HFFc6 (cell line): ENCODE measurements around the gene AMIGO3. TPM values are rescaled to one million over a fixed set of nuclear protein-coding genes. Genes with fewer than 3 reads are reported as not detected.

ENCODE experiments used
- DNase-seq: peaks from one replicate; pipeline ENCODE4 v3.0.0-alpha.2; 2018
- H3K27ac Mint-ChIP-seq: 2 replicates; pipeline ENCODE4 v1.8.0; 2020; ENCODE audit warnings: mild to moderate bottlenecking, mixed read lengths
- H3K27me3 Mint-ChIP-seq: 2 replicates; pipeline ENCODE4 v1.8.0; 2021; ENCODE audit warnings: mild to moderate bottlenecking, moderate library complexity, mixed read lengths; ENCODE audit not compliant: insufficient read depth
- H3K36me3 Mint-ChIP-seq: 2 replicates; pipeline ENCODE4 v1.8.0; 2021; ENCODE audit warnings: low read depth, mixed read lengths
- H3K4me1 Mint-ChIP-seq: 2 replicates; pipeline ENCODE4 v1.8.0; 2020; ENCODE audit warnings: low read depth, mixed read lengths
- H3K4me3 Mint-ChIP-seq: 2 replicates; pipeline ENCODE4 v1.8.0; 2020; ENCODE audit warnings: mild to moderate bottlenecking, moderate library complexity, mixed read lengths
- H3K9me3 Mint-ChIP-seq: 2 replicates; pipeline ENCODE4 v1.8.0; 2020; ENCODE audit warnings: mild to moderate bottlenecking, mixed read lengths
- CTCF ChIP-seq: fragments of 200-600 bp; sonication (generic); IDR thresholded peaks from 2 replicates; pipeline ENCODE4 v1.5.0; 2021; ENCODE audit warnings: antibody characterized with exemption, mild to moderate bottlenecking
- long read RNA-seq: library from polyadenylated mRNA; unstranded; transcript quantifications from one replicate; pipeline ENCODE4 v2.0.0, GENCODE V29; 2019
- total RNA-seq, 6 experiments: library from RNA; stranded (reverse); fragmentation: NEBNext Ultra II Directional; extraction: Animal tissue kit (Norgen Biotek cat#: 25700); gene quantifications; 2 replicates in 1 of 6; 3 replicates in 5 of 6; pipeline ENCODE4 v1.2.3, GENCODE V29; 2021

AMIGO3 gene, protein sequence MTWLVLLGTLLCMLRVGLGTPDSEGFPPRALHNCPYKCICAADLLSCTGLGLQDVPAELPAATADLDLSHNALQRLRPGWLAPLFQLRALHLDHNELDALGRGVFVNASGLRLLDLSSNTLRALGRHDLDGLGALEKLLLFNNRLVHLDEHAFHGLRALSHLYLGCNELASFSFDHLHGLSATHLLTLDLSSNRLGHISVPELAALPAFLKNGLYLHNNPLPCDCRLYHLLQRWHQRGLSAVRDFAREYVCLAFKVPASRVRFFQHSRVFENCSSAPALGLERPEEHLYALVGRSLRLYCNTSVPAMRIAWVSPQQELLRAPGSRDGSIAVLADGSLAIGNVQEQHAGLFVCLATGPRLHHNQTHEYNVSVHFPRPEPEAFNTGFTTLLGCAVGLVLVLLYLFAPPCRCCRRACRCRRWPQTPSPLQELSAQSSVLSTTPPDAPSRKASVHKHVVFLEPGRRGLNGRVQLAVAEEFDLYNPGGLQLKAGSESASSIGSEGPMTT
- total RNA-seq, result under 1 TPM in 2 of 6 experiments, not detected in 4; 0.43 to 0.61 TPM
- long read RNA-seq, partial matches to known transcripts, result 0 of 4 reads
- long read RNA-seq, other reads (novel, unspliced or antisense), result 0 of 4 reads

- peaks cover 5% of the 10 kb centered on the region; the same call in 1 of the 2 replicates for H3K9me3 Mint-ChIP-seq
- peaks cover 35% of the 10 kb centered on the region for H3K36me3 Mint-ChIP-seq
- peaks cover 25% of the 10 kb centered on the region for H3K27me3 Mint-ChIP-seq
- H3K4me1 Mint-ChIP-seq, result peaks cover 30% of the 10 kb centered on the region
- peak; percentile 73 for TF ChIP-seq CTCF
- peak within 1 kb of the TSS; percentile 74 for H3K4me3 Mint-ChIP-seq
- DNase-seq, result peak; percentile 78
- H3K27ac Mint-ChIP-seq, result peak within 1 kb of the TSS; percentile 69
Measured at GRCh38 chr3:49719214-49719884, at the start of gene AMIGO3. AMIGO3 (minus strand) TSS chr3:49719684; CDS start chr3:49719465, 219 bp downstream.

- no peak overlapping the region for H3K27ac Mint-ChIP-seq
- no peaks in the 10 kb centered on the region for H3K9me3 Mint-ChIP-seq
- H3K4me1 Mint-ChIP-seq, result no peaks in the 10 kb centered on the region
- TF ChIP-seq CTCF, result no peak
- H3K4me3 Mint-ChIP-seq, result no peak overlapping the region
- no peaks in the 10 kb centered on the region for H3K27me3 Mint-ChIP-seq
- no peak for DNase-seq
- peaks cover 11% of the 10 kb centered on the region; the same call in 1 of the 2 replicates for H3K36me3 Mint-ChIP-seq
Measured at GRCh38 chr3:49763981-49764380, 44.5 kb upstream of the AMIGO3 start.

GRCh38 chr3:49761661-49762060, 42.2 kb upstream of the AMIGO3 start:
- Mint-ChIP-seq H3K27me3 (no peaks in the 10 kb centered on the region), H3K4me1 (no peaks in the 10 kb centered on the region), H3K27ac (no peak overlapping the region), H3K36me3 (peaks cover 11% of the 10 kb centered on the region; the same call in 1 of the 2 replicates), H3K4me3 (no peak overlapping the region), H3K9me3 (no peaks in the 10 kb centered on the region)
- no peak for DNase-seq
- TF ChIP-seq CTCF, result no peak

DNA sequence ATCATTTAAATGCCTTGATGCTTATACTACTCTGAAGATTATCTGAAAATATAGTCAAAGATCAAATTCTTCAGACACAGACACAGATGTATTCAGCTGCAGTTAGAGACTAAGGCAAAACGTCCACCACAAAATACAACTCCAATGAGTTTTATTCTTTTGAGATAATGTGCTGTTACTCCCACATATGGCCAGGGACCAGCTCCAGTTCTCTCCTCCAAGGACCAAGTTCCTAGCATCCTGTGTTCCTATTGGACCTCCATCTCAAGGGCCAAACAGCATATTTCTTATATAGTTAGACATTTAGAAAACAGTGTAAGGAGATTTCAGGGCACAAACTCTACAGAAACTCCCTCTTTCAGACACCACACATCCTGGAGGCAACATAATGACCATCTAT, 39.7 kb upstream of the AMIGO3 start:
- DNase-seq, result no peak
- Mint-ChIP-seq H3K27ac (no peak overlapping the region), H3K4me3 (no peak overlapping the region)

More for the DNA sequence above, 39.7 kb upstream of the AMIGO3 start:
- H3K27me3 Mint-ChIP-seq, result no peaks in the 10 kb centered on the region
- H3K9me3 Mint-ChIP-seq, result no peaks in the 10 kb centered on the region
- no peak for TF ChIP-seq CTCF
- peaks cover 4% of the 10 kb centered on the region; the same call in 1 of the 2 replicates for H3K36me3 Mint-ChIP-seq
- H3K4me1 Mint-ChIP-seq, result peaks cover 7% of the 10 kb centered on the region; the same call in 1 of the 2 replicates
